H9 (cell line): ENCODE data around the gene DEAF1. TPM values are rescaled to one million over a fixed set of nuclear protein-coding genes. Genes with fewer than 3 reads are reported as not detected.

ENCODE experiments used
- DNase-seq: peaks from one replicate; pipeline ENCODE4 v3.0.0-alpha.2; 2017
- H2AFZ ChIP-seq: one replicate; pipeline ENCODE4 v1.6.1; 2013; ENCODE audit warnings: mild to moderate bottlenecking, low read length, control low read depth, moderate library complexity
- H2AK5ac ChIP-seq: 2 replicates; pipeline ENCODE4 v1.6.1; 2013; ENCODE audit warnings: low read length, control low read depth, mixed read lengths; ENCODE audit not compliant: insufficient read length
- H2BK120ac ChIP-seq: one replicate; pipeline ENCODE4 v1.6.1; 2013; ENCODE audit warnings: low read depth, mild to moderate bottlenecking, low read length, control low read depth, inconsistent platforms; ENCODE audit not compliant: poor library complexity, severe bottlenecking
- H2BK12ac ChIP-seq: 2 replicates; pipeline ENCODE4 v1.6.1; 2013; ENCODE audit warnings: low read length, control low read depth, mixed read lengths, low read depth; ENCODE audit not compliant: insufficient read length
- H2BK15ac ChIP-seq: 2 replicates; pipeline ENCODE4 v1.6.1; 2013; ENCODE audit warnings: low read depth, low read length, control low read depth
- H2BK20ac ChIP-seq: one replicate; pipeline ENCODE4 v1.6.1; 2013; ENCODE audit warnings: low read depth, mild to moderate bottlenecking, low read length, control low read depth, inconsistent platforms; ENCODE audit not compliant: poor library complexity, severe bottlenecking
- H2BK5ac ChIP-seq: 2 replicates; pipeline ENCODE4 v1.6.1; 2013; ENCODE audit warnings: low read length, control low read depth, mixed read lengths; ENCODE audit not compliant: insufficient read length
- H3K14ac ChIP-seq: 2 replicates; pipeline ENCODE4 v1.6.1; 2013; ENCODE audit warnings: low read length, control low read depth; ENCODE audit not compliant: insufficient read depth
- H3K18ac ChIP-seq: 2 replicates; pipeline ENCODE4 v1.6.1; 2013; ENCODE audit warnings: low read depth, mild to moderate bottlenecking, mixed read lengths, low read length, control low read depth; ENCODE audit not compliant: insufficient read length
- H3K23ac ChIP-seq: 2 replicates; pipeline ENCODE4 v1.6.1; 2013; ENCODE audit warnings: low read length, control low read depth, mixed read lengths, low read depth; ENCODE audit not compliant: insufficient read length
- H3K23me2 ChIP-seq: 2 replicates; pipeline ENCODE4 v1.6.1; 2013; ENCODE audit warnings: low read depth, mild to moderate bottlenecking, mixed read lengths, low read length, control low read depth; ENCODE audit not compliant: insufficient read length, poor library complexity, severe bottlenecking
- H3K27ac ChIP-seq: 2 replicates; pipeline ENCODE4 v1.5.1; 2013; ENCODE audit warnings: low read length, control low read depth, mixed read lengths, low read depth; ENCODE audit not compliant: insufficient read length
- H3K27me3 ChIP-seq: 2 replicates; pipeline ENCODE4 v1.6.1; 2013; ENCODE audit warnings: low read length, control low read depth, inconsistent platforms; ENCODE audit not compliant: insufficient read depth
- H3K4ac ChIP-seq: 2 replicates; pipeline ENCODE4 v1.6.1; 2013; ENCODE audit warnings: low read depth, mild to moderate bottlenecking, control low read depth, inconsistent platforms, low read length, moderate library complexity
- H3K4me1 ChIP-seq: 2 replicates; pipeline ENCODE4 v1.6.1; 2013; ENCODE audit warnings: low read length, control low read depth, inconsistent platforms; ENCODE audit not compliant: insufficient read depth
- H3K4me2 ChIP-seq: 2 replicates; pipeline ENCODE4 v1.6.1; 2013; ENCODE audit warnings: low read length, control low read depth, mixed read lengths; ENCODE audit not compliant: insufficient read length, insufficient read depth
- H3K56ac ChIP-seq: 2 replicates; pipeline ENCODE4 v1.6.1; 2013; ENCODE audit warnings: low read depth, mild to moderate bottlenecking, mixed read lengths, low read length, control low read depth; ENCODE audit not compliant: insufficient read length
- H3K79me1 ChIP-seq: 2 replicates; pipeline ENCODE4 v1.6.1; 2013; ENCODE audit warnings: low read depth, mild to moderate bottlenecking, moderate library complexity, low read length, control low read depth, inconsistent platforms; ENCODE audit not compliant: insufficient read depth, poor library complexity, severe bottlenecking
- H3K79me2 ChIP-seq: 2 replicates; pipeline ENCODE4 v1.6.1; 2013; ENCODE audit warnings: low read length, control low read depth, inconsistent platforms; ENCODE audit not compliant: insufficient read depth
- H3K9ac ChIP-seq: 2 replicates; pipeline ENCODE4 v1.6.1; 2013; ENCODE audit warnings: low read length, control low read depth, mixed read lengths; ENCODE audit not compliant: insufficient read length; ENCODE audit errors: extremely low read depth
- H3K9me3 ChIP-seq: one replicate; pipeline ENCODE4 v1.6.1; 2013; ENCODE audit warnings: low read depth, low read length, inconsistent platforms; ENCODE audit not compliant: control insufficient read depth
- H3T11ph ChIP-seq: one replicate; pipeline ENCODE4 v1.6.1; 2013; ENCODE audit warnings: mild to moderate bottlenecking, low read length, control low read depth, inconsistent platforms
- H4K20me1 ChIP-seq: one replicate; pipeline ENCODE4 v1.6.1; 2013; ENCODE audit not compliant: control insufficient read depth, insufficient read length, insufficient read depth
- H4K5ac ChIP-seq: 2 replicates; pipeline ENCODE4 v1.6.1; 2013; ENCODE audit warnings: low read depth, mild to moderate bottlenecking, mixed read lengths, low read length, control low read depth; ENCODE audit not compliant: insufficient read length
- H4K8ac ChIP-seq: replicated peaks from 2 replicates; pipeline ENCODE4 v1.6.1; 2013; ENCODE audit warnings: low read length, control low read depth, mixed read lengths, low read depth; ENCODE audit not compliant: insufficient read length
- H4K91ac ChIP-seq: 2 replicates; pipeline ENCODE4 v1.6.1; 2013; ENCODE audit warnings: low read depth, mild to moderate bottlenecking, moderate library complexity, mixed read lengths, low read length, control low read depth; ENCODE audit not compliant: insufficient read length
- H3K27ac Mint-ChIP-seq, 3 experiments: 2 replicates in 2 of 3; 3 replicates in 1 of 3; pipeline ENCODE4 v1.8.0; 2020 to 2021; ENCODE audit warnings: mixed read lengths in 3 of 3, mild to moderate bottlenecking in 1 of 3, moderate library complexity in 1 of 3
- H3K27me3 Mint-ChIP-seq: 2 replicates; pipeline ENCODE4 v1.8.0; 2021; ENCODE audit warnings: low read depth, mild to moderate bottlenecking, moderate library complexity, mixed read lengths
- H3K36me3 Mint-ChIP-seq, 3 experiments: 2 replicates in 2 of 3; 3 replicates in 1 of 3; pipeline ENCODE4 v1.8.0; 2020 to 2021; ENCODE audit warnings: low read depth in 3 of 3, mixed read lengths in 3 of 3; ENCODE audit not compliant: insufficient read depth in 1 of 3
- H3K4me1 Mint-ChIP-seq, 2 experiments: 2 replicates each; pipeline ENCODE4 v1.8.0; 2020; ENCODE audit warnings: mixed read lengths in 2 of 2
- H3K4me3 Mint-ChIP-seq, 2 experiments: 2 replicates in 1 of 2; 3 replicates in 1 of 2; pipeline ENCODE4 v1.8.0; 2020 to 2021; ENCODE audit warnings: mild to moderate bottlenecking in 2 of 2, mixed read lengths in 2 of 2, moderate library complexity in 1 of 2
- H3K9me3 Mint-ChIP-seq, 2 experiments: 2 replicates in 1 of 2; 3 replicates in 1 of 2; pipeline ENCODE4 v1.8.0; 2020; ENCODE audit warnings: mild to moderate bottlenecking in 2 of 2, mixed read lengths in 2 of 2, moderate library complexity in 1 of 2
- CTCF ChIP-seq: fragments of 200-600 bp; sonication (generic); conservative IDR thresholded peaks from 3 replicates; pipeline ENCODE4 v1.8.0; 2021; ENCODE audit warnings: antibody characterized with exemption, mild to moderate bottlenecking
- WGBS: extraction: QIAGEN DNeasy Blood & Tissue Kit; methylation state at CpG from one replicate; pipeline ENCODE4 v1.1.7; 2013; ENCODE audit warnings: missing lambda C conversion rate, low lambda C conversion rate, mixed read lengths; ENCODE audit not compliant: insufficient read length; ENCODE audit errors: extremely low coverage; 5-methylcytosine and 5-hydroxymethylcytosine counted together
- total RNA-seq: library from RNA; stranded (reverse); gene quantifications from 2 replicates; pipeline ENCODE4 v1.2.1, GENCODE V29; 2021

Gene DEAF1
- total RNA-seq, 1 experiment from 2014 or later, result 67.3 TPM

GRCh38 chr11:704781-705645 lies 10.0 kb upstream of the DEAF1 start:
- Histone ChIP-seq H3K18ac (no peak overlapping the region), H2BK20ac (no peak overlapping the region), H2BK15ac (no peak overlapping the region), H3K4me1 (peaks cover 3% of the 10 kb centered on the region; the same call in 1 of the 2 replicates), H3K79me1 (no peaks in the 10 kb centered on the region), H3K9me3 (no peaks in the 10 kb centered on the region), H4K20me1 (no peaks in the 10 kb centered on the region), H3K23me2 (peaks cover 3% of the 10 kb centered on the region), H3K79me2 (no peaks in the 10 kb centered on the region), H2BK12ac (no peak overlapping the region), H3K27ac (no peak overlapping the region), H2BK120ac (no peak overlapping the region), H3T11ph (no peak overlapping the region), H2AK5ac (no peak overlapping the region), H3K14ac (peak overlapping the region; percentile 8; the same call in 1 of the 2 replicates), H3K4ac (no peak overlapping the region), H4K8ac (no peak overlapping the region), H2AFZ (no peak overlapping the region), H3K9ac (no peak overlapping the region), H2BK5ac (no peak overlapping the region), H4K5ac (no peak overlapping the region), H3K27me3 (no peaks in the 10 kb centered on the region), H3K23ac (no peak overlapping the region), H3K56ac (no peak overlapping the region), H3K4me2 (no peak overlapping the region), H4K91ac (no peak overlapping the region)
- Mint-ChIP-seq H3K27ac (peak overlapping the region in 1 of 3 experiments; percentile 52; a peak in 1 of 7 replicates), H3K9me3 (no peaks in the 10 kb centered on the region), H3K36me3 (peaks cover 1 to 12% (median 10%) of the 10 kb centered on the region in 3 experiments; a peak in 5 of 7 replicates), H3K4me1 (peaks cover 15 to 20% of the 10 kb centered on the region in 2 experiments), H3K27me3 (no peaks in the 10 kb centered on the region), H3K4me3 (peak overlapping the region; percentile 41 to 70; a peak in 4 of 5 replicates)
- no peak for TF ChIP-seq CTCF
- peak; percentile 66 for DNase-seq
- no CpG with 5 or more reads among the region's 27 CpGs for WGBS
